Fibroblast of pulmonary artery (primary cell): ENCODE results near the gene EXOSC2.
A peak's percentile ranks its signal among the peaks of the same experiment; 100 is the strongest.

Source experiments
- DNase-seq: peaks from one replicate; pipeline ENCODE4 v3.0.0-alpha.2; 2010; ENCODE audit warnings: low read depth
- H3K4me3 ChIP-seq: replicated peaks from 2 replicates; pipeline ENCODE4 v1.5.1; 2011; ENCODE audit warnings: low read depth, mild to moderate bottlenecking, control low read depth, low read length, moderate library complexity
- CTCF ChIP-seq: IDR thresholded peaks from 2 replicates; pipeline ENCODE4 v1.5.1; 2011; ENCODE audit warnings: mild to moderate bottlenecking, control low read depth, low read length, inconsistent platforms; ENCODE audit errors: missing control alignments

The EXOSC2 gene

GRCh38 chr9:130718562-130718961 lies 25.0 kb downstream of the EXOSC2 start:
- TF ChIP-seq CTCF: no peak
- no peak overlapping the region for H3K4me3 ChIP-seq
- DNase-seq: no peak

- DNase-seq: no peak
- no peak overlapping the region for H3K4me3 ChIP-seq
- TF ChIP-seq CTCF: no peak
Measured at GRCh38 chr9:130720762-130721161, 27.2 kb downstream of the EXOSC2 start.

- H3K4me3 ChIP-seq: no peak overlapping the region
- no peak for TF ChIP-seq CTCF
- DNase-seq: peak; percentile 52
Measured at GRCh38 chr9:130728721-130729120, 35.1 kb downstream of the EXOSC2 start.

- no peak for TF ChIP-seq CTCF
- no peak for DNase-seq
- no peak overlapping the region for H3K4me3 ChIP-seq
Measured at GRCh38 chr9:130729145-130729544, 35.6 kb downstream of the EXOSC2 start.

- no peak for TF ChIP-seq CTCF
- no peak for DNase-seq
- no peak overlapping the region for H3K4me3 ChIP-seq
Measured at GRCh38 chr9:130731355-130731754, 37.8 kb downstream of the EXOSC2 start.

GRCh38 chr9:130732136-130732535 lies 38.6 kb downstream of the EXOSC2 start:
- no peak for TF ChIP-seq CTCF
- DNase-seq: no peak
- H3K4me3 ChIP-seq: no peak overlapping the region

- H3K4me3 ChIP-seq: peak overlapping the region; percentile 14
- no peak for TF ChIP-seq CTCF
- DNase-seq: peak; percentile 84
Measured at GRCh38 chr9:130732793-130733221, 39.2 kb downstream of the EXOSC2 start.
